Measurements from ENCODE around the gene GATC.
"Not testable (repeated sequence)": the region's sequence is repeated elsewhere in the genome, so short reads cannot be mapped to it uniquely, and the experiment has no call there.

Gene GATC

GRCh38 chr12:120470150-120470784 is 24.0 kb downstream of the GATC start:
- no peak for DNase-seq

DNA sequence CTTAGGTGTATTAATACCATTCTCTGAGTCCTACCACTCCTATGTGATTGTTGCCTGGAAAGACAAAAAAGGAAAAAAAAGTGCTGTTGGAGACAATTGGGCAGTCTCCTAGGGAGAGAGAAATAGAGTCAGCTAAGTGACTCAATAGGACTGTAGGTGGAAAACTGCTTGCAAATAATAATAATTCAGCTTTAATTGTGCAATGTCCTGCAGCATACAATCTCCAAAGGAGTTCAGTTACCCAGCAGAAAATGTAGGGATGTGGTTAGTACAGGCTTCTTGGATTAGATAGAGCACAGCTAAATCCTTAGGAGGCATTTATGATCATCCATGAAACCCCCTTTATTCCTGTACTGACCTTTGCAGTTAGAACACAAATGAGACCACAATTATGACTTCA is 26.3 kb downstream of the GATC start:
- no peak for DNase-seq

DNA sequence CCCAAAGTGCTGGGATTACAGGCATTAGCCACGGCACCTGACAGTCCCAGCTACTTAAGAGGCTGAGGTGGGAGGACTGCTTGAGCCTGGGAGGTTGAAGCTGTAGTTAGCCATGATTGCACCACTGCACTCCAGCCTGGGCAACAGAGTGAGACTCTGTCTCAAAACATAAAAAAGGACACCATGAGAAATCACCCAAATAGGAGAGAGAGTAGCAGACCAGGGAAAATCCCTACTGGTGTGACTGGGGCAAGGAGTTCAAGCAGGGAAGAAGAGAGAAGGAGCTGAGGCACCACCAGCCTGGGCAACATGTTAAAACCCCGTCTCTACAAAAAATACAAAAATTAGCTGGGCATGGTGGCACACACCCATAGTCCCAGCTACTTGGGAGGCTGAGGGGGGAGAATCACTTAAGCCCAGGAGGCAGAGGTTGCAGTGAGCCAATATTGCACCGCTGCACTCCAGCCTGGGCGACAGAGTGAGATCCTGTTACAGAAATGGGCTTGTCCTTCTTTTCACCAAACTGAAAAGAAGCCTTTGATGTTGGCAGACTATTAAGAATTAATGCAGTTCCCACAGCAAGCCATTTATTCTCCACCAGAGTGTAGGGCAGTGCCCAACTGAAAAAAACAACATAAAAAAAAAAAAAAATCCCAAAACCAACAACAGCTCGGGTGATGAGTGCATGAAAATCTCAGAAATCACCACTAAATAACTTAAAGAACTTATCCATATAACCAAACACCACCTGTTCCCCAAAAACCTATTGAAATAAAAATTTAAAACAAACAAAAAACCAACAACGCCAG is 27.8 kb downstream of the GATC start:
- DNase-seq, result no peak

DNA sequence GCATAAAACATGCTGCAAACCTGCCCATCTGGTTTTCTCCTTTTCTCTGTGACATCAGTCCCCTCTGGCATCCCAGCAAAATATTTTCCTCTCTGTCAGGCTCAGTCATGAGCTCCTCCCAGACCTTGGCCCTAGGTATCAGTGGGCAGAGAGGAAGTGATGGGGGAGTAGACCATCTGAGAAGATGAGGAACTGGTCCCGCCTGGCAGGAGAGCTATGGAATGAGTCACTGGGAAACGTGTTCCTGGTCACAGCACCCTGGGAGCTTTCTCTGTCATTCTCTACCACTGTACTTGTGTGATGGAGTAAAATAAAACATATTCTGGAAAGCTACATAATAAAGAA is 28.3 kb downstream of the GATC start:
- DNase-seq, result peak; percentile 18

GRCh38 chr12:120475643-120476042 is 29.4 kb downstream of the GATC start:
- DNase-seq, result no peak

DNA sequence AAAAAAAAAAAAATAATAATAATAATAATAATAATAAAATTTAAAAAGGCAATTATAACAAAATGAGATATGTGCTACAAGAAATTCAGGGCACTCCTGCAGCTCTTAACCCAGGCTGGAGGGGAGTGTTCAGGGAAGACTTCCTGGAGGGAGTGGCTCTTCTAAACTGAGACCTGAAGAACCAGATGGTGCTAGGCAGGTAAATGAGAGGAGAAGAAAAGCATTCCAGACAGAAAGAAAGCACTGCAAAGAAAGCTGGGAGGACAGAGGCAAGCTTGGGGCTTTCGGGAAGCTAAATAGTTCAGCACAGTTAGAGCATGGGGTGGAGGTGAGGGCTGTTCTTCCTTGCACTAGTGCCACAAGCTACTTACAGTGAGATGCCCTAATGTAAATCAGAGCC is 33.2 kb downstream of the GATC start:
- DNase-seq, result no peak

DNA sequence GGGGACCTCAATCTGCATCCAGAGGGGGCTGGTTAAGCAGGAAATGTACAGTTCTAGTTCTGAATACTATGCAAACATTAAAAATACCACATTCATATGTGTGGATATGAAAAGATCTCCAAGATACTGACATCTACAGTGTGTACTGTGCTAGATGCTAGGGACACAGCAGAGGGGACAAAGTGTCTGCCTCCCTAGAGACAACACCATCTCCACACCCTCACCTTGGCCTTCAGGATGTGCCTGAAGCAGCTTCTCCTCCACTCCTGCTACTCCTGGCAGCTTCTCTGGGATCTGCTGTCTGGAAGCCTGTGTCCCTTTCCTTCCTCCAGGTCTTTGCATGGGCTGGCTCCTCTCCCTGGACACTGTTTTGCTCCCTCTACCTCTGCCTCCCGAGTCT is 34.0 kb downstream of the GATC start:
- no peak for DNase-seq

GRCh38 chr12:120481022-120481767 is 35.0 kb downstream of the GATC start:
- DNase-seq, result no peak

DNA sequence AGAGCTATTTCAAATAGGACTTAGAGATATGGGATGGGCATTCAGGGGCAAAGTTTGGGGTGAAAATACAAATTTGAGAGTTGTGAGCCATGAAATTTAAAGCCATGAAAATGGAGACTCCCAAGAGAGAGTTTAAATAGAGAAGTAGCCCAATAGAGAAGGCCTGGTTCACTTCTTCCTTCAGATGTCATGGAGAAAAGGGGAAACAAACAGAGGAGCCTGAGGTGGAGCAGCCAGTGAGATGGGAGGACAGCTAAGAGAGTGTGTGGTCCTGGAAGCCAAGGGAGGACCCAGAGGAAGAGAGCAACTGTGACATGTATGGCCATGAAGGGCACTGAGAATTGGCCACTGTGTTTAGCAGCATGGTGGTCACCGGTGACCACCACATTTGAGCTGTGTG is 37.4 kb downstream of the GATC start:
- no peak for DNase-seq

GRCh38 chr12:120485961-120486881 is 40.0 kb downstream of the GATC start:
- no peak for DNase-seq

DNA sequence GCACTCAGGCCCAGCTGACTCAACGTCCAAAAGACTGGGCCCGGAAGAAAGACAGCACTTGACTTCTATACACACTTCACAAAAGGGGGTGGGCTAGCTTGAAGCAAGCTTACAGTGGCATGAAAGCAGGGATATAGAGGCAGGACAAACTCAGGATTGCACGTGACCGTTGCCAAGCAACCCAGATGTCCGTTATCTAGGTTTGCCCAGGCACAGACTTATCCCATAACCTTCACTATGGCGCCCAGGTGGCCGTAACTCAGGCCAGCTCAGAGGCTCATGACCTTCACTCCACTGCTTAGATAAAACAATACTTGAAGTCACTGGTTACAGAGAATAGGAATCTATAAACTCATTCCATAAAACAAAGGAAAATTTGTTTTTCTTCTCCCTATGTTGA is 41.3 kb downstream of the GATC start:
- DNase-seq, result not testable (repeated sequence)

DNA sequence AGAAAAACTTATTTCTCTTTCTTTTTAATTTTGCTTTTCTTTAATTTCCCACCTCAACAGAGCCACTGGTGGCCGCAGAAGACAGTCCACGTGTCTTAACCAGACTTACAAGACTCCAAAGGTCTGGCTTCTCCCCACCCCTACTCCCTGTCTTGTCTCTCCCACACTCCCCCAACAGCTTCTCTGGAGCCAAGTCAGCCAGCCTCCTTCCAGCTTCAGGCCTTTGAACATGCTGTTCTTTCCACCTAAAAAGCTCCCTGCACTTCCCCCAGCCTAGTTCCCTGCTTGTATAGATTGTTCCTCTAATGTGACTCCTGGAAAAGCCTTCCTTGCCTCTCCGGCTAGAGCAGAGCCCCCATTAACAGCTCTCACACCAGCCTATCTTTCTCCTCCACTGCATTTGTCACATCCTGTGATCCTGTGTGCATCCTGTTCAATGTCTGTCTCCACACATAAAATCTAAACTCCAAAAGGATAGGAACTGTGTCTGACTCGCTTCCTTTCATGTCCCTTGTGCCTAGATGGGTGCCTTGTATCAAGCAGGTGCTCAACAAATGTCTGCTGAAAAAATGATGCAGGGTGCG is 41.9 kb downstream of the GATC start:
- no peak for DNase-seq

- DNase-seq, result no peak
These were observed 42.8 kb downstream of the GATC start for GRCh38 chr12:120489018-120489417.

- DNase-seq, result no peak
These were observed 44.1 kb downstream of the GATC start for GRCh38 chr12:120490325-120490724.

- DNase-seq, result no peak
These were observed 44.7 kb downstream of the GATC start for GRCh38 chr12:120490833-120491512.

- DNase-seq, result no peak
These were observed 49.0 kb downstream of the GATC start for GRCh38 chr12:120495186-120495730.

DNA sequence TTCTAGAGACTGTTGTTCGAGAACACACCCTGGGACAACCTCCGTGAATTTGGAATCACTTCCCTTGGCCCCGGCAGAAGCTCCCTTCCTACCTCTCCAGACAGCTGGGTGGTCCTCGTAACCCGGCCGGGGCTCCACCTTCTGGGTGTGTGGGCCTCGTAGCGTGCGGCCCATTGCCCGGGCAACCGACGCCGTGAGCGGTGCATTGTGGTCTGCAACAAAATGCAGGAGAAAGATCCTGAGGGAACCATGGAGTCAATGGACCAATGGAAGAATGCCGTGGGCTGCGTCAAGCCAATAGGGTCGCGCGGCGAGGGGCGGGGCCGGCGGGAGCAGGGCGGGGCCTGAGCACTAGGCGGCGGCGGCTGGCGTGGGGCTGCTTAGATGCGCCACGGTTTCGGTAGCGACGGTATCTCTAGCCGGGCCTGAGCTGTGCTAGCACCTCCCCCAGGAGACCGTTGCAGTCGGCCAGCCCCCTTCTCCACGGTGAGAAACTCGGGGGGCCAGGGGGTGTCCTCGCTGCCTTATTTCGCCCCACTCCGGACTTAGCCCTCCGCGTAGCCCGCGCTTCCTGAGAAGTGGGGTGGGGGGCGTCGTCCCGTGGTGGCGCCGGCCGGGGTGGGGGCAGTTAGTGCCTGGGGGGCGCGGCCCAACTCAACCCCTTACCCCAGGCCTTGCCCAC is 49.6 kb downstream of the GATC start, which contains the start of gene DYNLL1:
Gene DYNLL1 (plus strand): TSS at position 383 of the 682 bp plus-strand sequence. CDS start 309 bp downstream, outside the sequence.
- peak; percentile 93 for DNase-seq

DNA sequence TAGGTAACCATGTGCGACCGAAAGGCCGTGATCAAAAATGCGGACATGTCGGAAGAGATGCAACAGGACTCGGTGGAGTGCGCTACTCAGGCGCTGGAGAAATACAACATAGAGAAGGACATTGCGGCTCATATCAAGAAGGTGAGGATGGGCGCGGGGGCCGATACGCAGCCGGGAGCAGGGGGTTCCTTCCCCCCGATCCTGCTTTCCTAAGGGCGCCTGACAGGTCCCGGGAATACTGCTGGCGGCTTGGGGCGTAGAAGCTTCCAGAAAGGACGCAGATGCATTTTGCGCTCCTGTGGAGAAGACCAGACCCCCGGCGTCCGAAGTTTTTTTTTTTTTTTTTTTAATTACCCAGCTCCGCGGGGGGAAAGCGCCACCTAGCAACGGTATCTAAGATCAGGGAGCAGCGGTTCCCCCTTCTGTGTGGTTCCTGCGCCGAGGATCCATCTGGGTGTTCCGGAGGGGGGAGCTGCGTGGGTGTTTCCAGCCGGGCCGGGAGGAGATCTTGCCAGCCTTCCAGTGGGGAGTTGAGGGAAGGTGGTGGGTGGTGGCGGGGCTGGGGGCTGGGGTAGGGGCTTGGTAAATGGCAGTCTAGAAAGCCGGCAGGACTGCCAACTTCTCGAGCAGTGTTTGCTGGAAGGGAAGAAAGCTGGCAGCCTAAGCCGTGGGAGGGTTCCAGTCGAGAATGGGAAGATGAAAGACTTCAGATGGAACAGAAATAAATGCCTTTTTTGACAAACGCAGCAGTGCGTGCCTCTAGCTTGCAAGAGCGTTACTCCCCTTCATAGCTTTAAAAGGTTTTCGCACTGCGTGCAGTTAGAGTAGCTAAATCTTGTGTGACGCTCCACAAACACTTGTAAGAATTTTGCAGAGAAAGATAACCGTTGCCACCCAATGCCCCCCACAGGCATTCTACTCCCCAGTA is 50.4 kb downstream of the GATC start:
- DNase-seq, result no peak

DNA sequence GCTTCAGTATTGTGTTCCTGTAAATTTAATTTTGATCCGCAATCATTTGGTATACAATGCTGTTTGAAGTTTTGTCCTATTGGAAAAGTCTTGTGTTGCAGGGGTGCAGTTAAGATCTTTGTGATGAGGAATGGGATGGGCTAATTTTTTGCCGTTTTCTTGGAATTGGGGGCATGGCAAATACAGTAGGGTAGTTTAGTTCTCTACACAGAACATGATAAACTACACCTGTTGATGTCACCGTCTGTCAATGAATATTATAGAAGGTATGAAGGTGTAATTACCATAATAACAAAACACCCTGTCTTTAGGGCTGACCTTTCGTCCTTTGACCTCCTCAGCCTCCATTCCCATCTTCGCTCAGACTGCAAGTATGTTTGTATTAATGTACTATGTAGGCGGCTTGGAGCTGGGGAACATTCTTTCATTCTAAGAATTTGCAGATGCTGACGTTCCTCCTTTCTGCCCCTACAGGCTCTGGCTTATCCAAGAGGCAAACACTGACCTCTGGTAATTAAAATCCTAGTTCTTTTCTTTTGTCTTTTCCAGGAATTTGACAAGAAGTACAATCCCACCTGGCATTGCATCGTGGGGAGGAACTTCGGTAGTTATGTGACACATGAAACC is 51.4 kb downstream of the GATC start:
- DNase-seq, result no peak

Measured in DMS153 (cell line).